ENCODE data around the gene TAS2R7.

DNA sequence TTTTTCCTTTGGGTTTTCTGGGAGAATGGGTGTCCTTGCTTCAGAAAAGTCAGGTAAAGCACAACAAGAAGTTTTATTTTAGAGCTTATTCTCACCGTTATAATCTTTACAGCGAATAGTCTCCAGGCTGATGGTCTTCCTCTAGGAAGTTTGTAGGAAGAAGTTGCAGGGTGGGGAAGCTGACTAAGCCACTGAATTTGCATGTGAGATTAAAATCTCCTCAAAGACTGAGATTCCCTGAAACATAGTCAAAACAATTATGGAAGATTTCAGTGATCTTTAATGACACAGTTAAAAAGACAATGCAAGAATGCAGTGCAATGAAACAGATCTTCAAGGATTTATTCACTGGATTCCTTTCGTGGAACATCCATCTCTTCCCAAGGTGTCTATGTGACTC is 22.5 kb upstream of the TAS2R7 start:
- TF ChIP-seq, protein P1, sequence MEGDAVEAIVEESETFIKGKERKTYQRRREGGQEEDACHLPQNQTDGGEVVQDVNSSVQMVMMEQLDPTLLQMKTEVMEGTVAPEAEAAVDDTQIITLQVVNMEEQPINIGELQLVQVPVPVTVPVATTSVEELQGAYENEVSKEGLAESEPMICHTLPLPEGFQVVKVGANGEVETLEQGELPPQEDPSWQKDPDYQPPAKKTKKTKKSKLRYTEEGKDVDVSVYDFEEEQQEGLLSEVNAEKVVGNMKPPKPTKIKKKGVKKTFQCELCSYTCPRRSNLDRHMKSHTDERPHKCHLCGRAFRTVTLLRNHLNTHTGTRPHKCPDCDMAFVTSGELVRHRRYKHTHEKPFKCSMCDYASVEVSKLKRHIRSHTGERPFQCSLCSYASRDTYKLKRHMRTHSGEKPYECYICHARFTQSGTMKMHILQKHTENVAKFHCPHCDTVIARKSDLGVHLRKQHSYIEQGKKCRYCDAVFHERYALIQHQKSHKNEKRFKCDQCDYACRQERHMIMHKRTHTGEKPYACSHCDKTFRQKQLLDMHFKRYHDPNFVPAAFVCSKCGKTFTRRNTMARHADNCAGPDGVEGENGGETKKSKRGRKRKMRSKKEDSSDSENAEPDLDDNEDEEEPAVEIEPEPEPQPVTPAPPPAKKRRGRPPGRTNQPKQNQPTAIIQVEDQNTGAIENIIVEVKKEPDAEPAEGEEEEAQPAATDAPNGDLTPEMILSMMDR (conservative IDR thresholded peaks at IDR 0.05; ENCODE audit: low read depth, low read length): no peak
- TF ChIP-seq MAZ (IDR thresholded peaks at IDR 0.05; ENCODE audit: borderline replicate concordance, low read depth, low read length): no peak
- TF ChIP-seq RFX5 (IDR thresholded peaks at IDR 0.05; ENCODE audit: low read depth, low read length): no peak
- no peak for TF ChIP-seq CHD1 (IDR thresholded peaks at IDR 0.05; ENCODE audit: low read depth, low read length)
- TF ChIP-seq POLR2A (IDR thresholded peaks at IDR 0.05; ENCODE audit: low read depth, low read length): no peak
- TF ChIP-seq SMC3 (IDR thresholded peaks at IDR 0.05; ENCODE audit: low read depth, low read length): no peak
- TF ChIP-seq CEBPB (IDR thresholded peaks at IDR 0.05; ENCODE audit: low read depth, low read length): no peak
- no peak for TF ChIP-seq USF2 (IDR thresholded peaks at IDR 0.05; ENCODE audit: low read depth, low read length)
